ENCODE results near the gene DUSP21.
A peak's percentile ranks its signal among the peaks of the same experiment; 100 is the strongest.

DNA sequence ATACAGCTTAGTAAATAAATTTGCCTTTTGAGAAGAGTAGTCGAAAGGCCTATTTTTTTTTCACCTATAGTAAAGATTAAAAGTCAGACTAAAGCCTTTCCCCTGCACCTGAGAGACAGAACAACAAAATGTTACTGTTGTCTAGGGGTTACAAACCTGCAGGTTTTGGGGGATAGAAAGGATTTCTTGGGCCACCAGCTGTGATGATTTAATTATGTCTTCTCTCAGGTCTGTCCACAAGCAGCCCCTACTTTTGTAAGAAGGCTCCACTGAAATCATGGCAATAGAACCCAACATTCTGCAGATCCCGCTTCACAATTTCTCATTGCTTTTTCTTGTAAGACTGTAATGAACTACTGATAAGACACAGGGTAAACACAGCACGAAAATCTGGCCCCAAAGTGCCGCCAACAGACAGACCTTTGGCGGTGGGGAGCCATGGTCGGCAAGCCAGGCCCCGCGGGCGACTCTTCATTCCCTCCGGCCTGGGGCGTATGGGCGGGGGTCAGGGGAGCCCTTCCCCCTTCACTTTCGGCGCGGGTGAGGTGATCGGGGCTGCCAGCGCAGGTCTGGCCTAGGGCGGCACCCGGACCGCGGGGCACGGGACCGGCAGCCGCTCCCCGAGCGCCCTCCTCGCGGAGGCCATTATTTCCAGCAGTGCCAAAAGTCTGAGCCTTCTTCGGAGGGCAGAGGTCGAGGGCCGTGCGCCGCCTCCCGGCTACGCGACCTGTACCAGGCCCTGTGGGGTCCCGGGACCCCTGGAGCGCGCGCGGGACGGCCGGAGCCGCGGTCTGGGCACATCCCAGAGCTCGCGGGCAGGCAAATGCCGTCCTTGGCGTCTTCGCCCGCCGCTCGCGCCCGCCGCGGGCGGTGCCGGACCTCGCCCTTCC lies 28.4 kb downstream of the DUSP21 start:
- TF ChIP-seq CTCF (IDR thresholded peaks at IDR 0.05; ENCODE audit: extremely low read depth in 1 of 2, insufficient read depth in 1 of 2, low read depth in 1 of 2, low read length in 2 of 2): no peak
- peak; percentile 42 for TF ChIP-seq POLR2A (IDR thresholded peaks at IDR 0.05; ENCODE audit: low read depth, low read length)
- TF ChIP-seq POLR2AphosphoS5 (IDR thresholded peaks at IDR 0.05; ENCODE audit: insufficient read depth, low read depth, low read length): no peak
- no peak for TF ChIP-seq EZH2 (IDR thresholded peaks at IDR 0.05; ENCODE audit: borderline replicate concordance, low read depth, low read length, severe bottlenecking)
- TF ChIP-seq MAX (IDR thresholded peaks at IDR 0.05; ENCODE audit: insufficient read depth, insufficient read length): no peak
- no peak for TF ChIP-seq JUN (IDR thresholded peaks at IDR 0.05; ENCODE audit: borderline replicate concordance, insufficient read depth, insufficient read length, low read depth)
- TF ChIP-seq FOS (IDR thresholded peaks at IDR 0.05; ENCODE audit: borderline replicate concordance, insufficient read depth, low read length): no peak
